Measurements from ENCODE around the gene PTAFR. TPM values are rescaled to one million over a fixed set of nuclear protein-coding genes. Genes with fewer than 3 reads are reported as not detected.
A peak's percentile ranks its signal among the peaks of the same experiment; 100 is the strongest.

The PTAFR gene
- total RNA-seq, 1 experiment from 2014 or later, result 1.3 TPM

GRCh38 chr1:28197682-28198415 is 21.4 kb upstream of the PTAFR start:
- 0 out of 2 replicates have a peak, but pooled peaks have one; percentile 16 for TF ChIP-seq SP1 (IDR thresholded peaks at IDR 0.05; ENCODE audit: low read depth)
- TF ChIP-seq POLR2AphosphoS5 (IDR thresholded peaks at IDR 0.05; ENCODE audit: low read depth, low read length), result no peak
- TF ChIP-seq TCF7L2 (IDR thresholded peaks at IDR 0.05; ENCODE audit: borderline replicate concordance, extremely low read depth, insufficient read depth, insufficient read length), result no peak
- no peak for TF ChIP-seq MAX (IDR thresholded peaks at IDR 0.05)
- ChIA-PET RAD21 (ENCODE audit: low non-redundant PET in 1 of 2, low total read pairs in 2 of 2, uncharacterized antibody in 2 of 2, unreplicated experiment in 2 of 2) (no interaction called here), CTCF (interaction anchor here (1.2 kb wide), 1 partner anchor 11 kb away, joined by 7 read pairs; no protein-coding TSS in a partner anchor), POLR2A (interaction anchor here (1.2 kb wide), 1 partner anchor 93 kb away, joined by 4 read pairs; no protein-coding TSS in a partner anchor)
- H3K4me3 ChIP-seq (replicated peaks in 1 of 2; ENCODE audit: low read depth in 1 of 2, low read length in 2 of 2), result no peak overlapping the region
- no peak for ATAC-seq
- peak overlapping the region; percentile 26 for H3K4me2 ChIP-seq (ENCODE audit: low read length)
- H4K20me1 ChIP-seq (ENCODE audit: insufficient read depth), result no peaks in the 10 kb centered on the region
- H3K79me2 ChIP-seq (ENCODE audit: insufficient read depth, low read length), result no peaks in the 10 kb centered on the region
- DNase-seq (ENCODE audit: low read depth, low spot score), result no peak
- H3K9ac ChIP-seq (ENCODE audit: low read length), result no peak overlapping the region
- peaks cover 28 to 31% of the 10 kb centered on the region in 2 experiments for H3K36me3 ChIP-seq (ENCODE audit: control insufficient read depth in 1 of 2, insufficient read depth in 2 of 2, low read length in 2 of 2)
- no peaks in the 10 kb centered on the region for H3K9me3 ChIP-seq (ENCODE audit: control insufficient read depth in 1 of 2, insufficient read depth in 1 of 2, low read depth in 1 of 2, low read length in 2 of 2)
- H3K27me3 ChIP-seq (ENCODE audit: insufficient read depth, low read length), result no peaks in the 10 kb centered on the region
- H3K4me1 ChIP-seq (ENCODE audit: control insufficient read depth in 1 of 2, insufficient read depth in 2 of 2, low read length in 2 of 2), result peaks cover 19 to 36% of the 10 kb centered on the region in 2 experiments
- H2AFZ ChIP-seq (ENCODE audit: low read depth, low read length, poor library complexity, severe bottlenecking), result no peak overlapping the region
- intact Hi-C loops (cut with micrococcal nuclease), result no loop called here
- BruUV-seq (replicated peaks), result no TSS peak
- no peaks in the 10 kb centered on the region for H3K9me2 ChIP-seq (ENCODE audit: insufficient read depth)
- peak overlapping the region; percentile 34; the same call in 1 of the 2 replicates for H3K27ac ChIP-seq (ENCODE audit: low read depth, low read length)

GRCh38 chr1:28196330-28196729 is 19.8 kb upstream of the PTAFR start:
- no peak overlapping the region for H2AFZ ChIP-seq (ENCODE audit: low read depth, low read length, poor library complexity, severe bottlenecking)
- BruUV-seq (replicated peaks), result no TSS peak
- POLR2A ChIA-PET, result no interaction called here
- TF ChIP-seq SIN3A (IDR thresholded peaks at IDR 0.05; ENCODE audit: low read depth), result no peak
- no peak for TF ChIP-seq REST (IDR thresholded peaks at IDR 0.05; ENCODE audit: low read depth)
- TF ChIP-seq RAD21 (IDR thresholded peaks at IDR 0.05; ENCODE audit: low read depth), result no peak
- no peak for TF ChIP-seq ZBTB33 (IDR thresholded peaks at IDR 0.05; ENCODE audit: extremely low read depth, insufficient replicate concordance, low read length)
- no peak for TF ChIP-seq POLR2AphosphoS5 (IDR thresholded peaks at IDR 0.05; ENCODE audit: low read depth, low read length)
- TF ChIP-seq ZFX (IDR thresholded peaks at IDR 0.05), result no peak
- no peak for TF ChIP-seq EGR1 (IDR thresholded peaks at IDR 0.05; ENCODE audit: low read depth)
- no peak for TF ChIP-seq TCF7L2 (IDR thresholded peaks at IDR 0.05; ENCODE audit: borderline replicate concordance, extremely low read depth, insufficient read depth, insufficient read length)
- TF ChIP-seq POLR2A (IDR thresholded peaks at IDR 0.05; ENCODE audit: borderline replicate concordance, extremely low read depth, insufficient read depth, insufficient read length), result no peak
- TF ChIP-seq MAX (IDR thresholded peaks at IDR 0.05), result no peak

More at GRCh38 chr1:28196330-28196729, 19.8 kb upstream of the PTAFR start:
- H3K4me1 ChIP-seq (ENCODE audit: control insufficient read depth in 1 of 2, insufficient read depth in 2 of 2, low read length in 2 of 2), result peaks cover 19 to 36% of the 10 kb centered on the region in 2 experiments
- intact Hi-C loops (cut with micrococcal nuclease), result no loop called here
- peaks cover 24 to 29% of the 10 kb centered on the region in 2 experiments for H3K36me3 ChIP-seq (ENCODE audit: control insufficient read depth in 1 of 2, insufficient read depth in 2 of 2, low read length in 2 of 2)
- ATAC-seq, result no peak
- no peaks in the 10 kb centered on the region for H3K79me2 ChIP-seq (ENCODE audit: insufficient read depth, low read length)
- no peaks in the 10 kb centered on the region for H3K9me2 ChIP-seq (ENCODE audit: insufficient read depth)
- H3K9me3 ChIP-seq (ENCODE audit: control insufficient read depth in 1 of 2, insufficient read depth in 1 of 2, low read depth in 1 of 2, low read length in 2 of 2), result no peaks in the 10 kb centered on the region
- H3K4me3 ChIP-seq (replicated peaks in 1 of 2; ENCODE audit: low read depth in 1 of 2, low read length in 2 of 2), result no peak overlapping the region
- RAD21 ChIA-PET (ENCODE audit: low non-redundant PET in 1 of 2, low total read pairs in 2 of 2, uncharacterized antibody in 2 of 2, unreplicated experiment in 2 of 2), result interaction anchor here in 1 of 2 experiments (0.6 kb wide), 1 partner anchor 13 kb away, joined by 4 read pairs; no protein-coding TSS in a partner anchor
- 0 out of 2 replicates have a peak overlapping the region, but pooled peaks have one; percentile 26 for H3K4me2 ChIP-seq (ENCODE audit: low read length)
- DNase-seq (ENCODE audit: low read depth, low spot score), result no peak
- peak overlapping the region; percentile 34; the same call in 1 of the 2 replicates for H3K27ac ChIP-seq (ENCODE audit: low read depth, low read length)
- H3K9ac ChIP-seq (ENCODE audit: low read length), result no peak overlapping the region
- CTCF ChIA-PET, result interaction anchor here (1.2 to 1.6 kb wide), 2 partner anchors 12 to 13 kb away, joined by 3 to 7 read pairs; no protein-coding TSS in a partner anchor
- H3K27me3 ChIP-seq (ENCODE audit: insufficient read depth, low read length), result no peaks in the 10 kb centered on the region
- no peaks in the 10 kb centered on the region for H4K20me1 ChIP-seq (ENCODE audit: insufficient read depth)

Measured in HCT116 (cell line).